HuH-7 (cell line): ENCODE data around the gene RYR3.
"Not testable (repeated sequence)": the region's sequence is repeated elsewhere in the genome, so short reads cannot be mapped to it uniquely, and the experiment has no call there.

Experiments used
- DNase-seq: peaks from one replicate; pipeline ENCODE4 v3.0.0; 2011; ENCODE audit warnings: low spot score

The RYR3 gene

GRCh38 chr15:33586786-33587697 is 276.3 kb downstream of the RYR3 start:
- no peak for DNase-seq

GRCh38 chr15:33587773-33588172 is 277.0 kb downstream of the RYR3 start:
- DNase-seq: no peak

GRCh38 chr15:33592864-33593263 is 282.1 kb downstream of the RYR3 start:
- no peak for DNase-seq

GRCh38 chr15:33598382-33598781 is 287.6 kb downstream of the RYR3 start:
- not testable (repeated sequence) for DNase-seq

GRCh38 chr15:33600212-33600611 is 289.4 kb downstream of the RYR3 start:
- DNase-seq: no peak

- DNase-seq: no peak
These were observed 290.7 kb downstream of the RYR3 start for GRCh38 chr15:33601461-33601860.

GRCh38 chr15:33608714-33609113 is 297.9 kb downstream of the RYR3 start:
- DNase-seq: no peak

- no peak for DNase-seq
These were observed 302.0 kb downstream of the RYR3 start for GRCh38 chr15:33612721-33613304.

- DNase-seq: no peak
These were observed 305.7 kb downstream of the RYR3 start for GRCh38 chr15:33616475-33616874.

GRCh38 chr15:33618350-33618749 is 307.6 kb downstream of the RYR3 start:
- no peak for DNase-seq

- DNase-seq: no peak
These were observed 310.4 kb downstream of the RYR3 start for GRCh38 chr15:33621141-33621540.

- DNase-seq: no peak
These were observed 312.2 kb downstream of the RYR3 start for GRCh38 chr15:33623010-33623409.

GRCh38 chr15:33624439-33624838 is 313.7 kb downstream of the RYR3 start:
- DNase-seq: no peak

GRCh38 chr15:33629647-33630046 is 318.9 kb downstream of the RYR3 start:
- no peak for DNase-seq

GRCh38 chr15:33636234-33636633 is 325.5 kb downstream of the RYR3 start:
- no peak for DNase-seq

GRCh38 chr15:33636958-33637357 is 326.2 kb downstream of the RYR3 start:
- no peak for DNase-seq

- DNase-seq: no peak
These were observed 327.7 kb downstream of the RYR3 start for GRCh38 chr15:33638453-33638852.

- no peak for DNase-seq
These were observed 328.3 kb downstream of the RYR3 start for GRCh38 chr15:33639051-33639450.

GRCh38 chr15:33639456-33639855 is 328.7 kb downstream of the RYR3 start:
- DNase-seq: no peak

GRCh38 chr15:33639978-33640377 is 329.2 kb downstream of the RYR3 start:
- DNase-seq: no peak

- no peak for DNase-seq
These were observed 330.3 kb downstream of the RYR3 start for GRCh38 chr15:33641069-33641468.

GRCh38 chr15:33644304-33644703 is 333.5 kb downstream of the RYR3 start:
- DNase-seq: no peak

GRCh38 chr15:33646744-33647143 is 336.0 kb downstream of the RYR3 start:
- DNase-seq: no peak
